ENCODE data around the gene GATA2. TPM values are rescaled to one million over a fixed set of nuclear protein-coding genes. Genes with fewer than 3 reads are reported as not detected.

The GATA2 gene
- total and polyA plus RNA-seq, 2 of the 13 experiments (the other 11 are each of a cell fraction or from before 2014, with no cell fraction given): 3.5 to 6.2 TPM

DNA sequence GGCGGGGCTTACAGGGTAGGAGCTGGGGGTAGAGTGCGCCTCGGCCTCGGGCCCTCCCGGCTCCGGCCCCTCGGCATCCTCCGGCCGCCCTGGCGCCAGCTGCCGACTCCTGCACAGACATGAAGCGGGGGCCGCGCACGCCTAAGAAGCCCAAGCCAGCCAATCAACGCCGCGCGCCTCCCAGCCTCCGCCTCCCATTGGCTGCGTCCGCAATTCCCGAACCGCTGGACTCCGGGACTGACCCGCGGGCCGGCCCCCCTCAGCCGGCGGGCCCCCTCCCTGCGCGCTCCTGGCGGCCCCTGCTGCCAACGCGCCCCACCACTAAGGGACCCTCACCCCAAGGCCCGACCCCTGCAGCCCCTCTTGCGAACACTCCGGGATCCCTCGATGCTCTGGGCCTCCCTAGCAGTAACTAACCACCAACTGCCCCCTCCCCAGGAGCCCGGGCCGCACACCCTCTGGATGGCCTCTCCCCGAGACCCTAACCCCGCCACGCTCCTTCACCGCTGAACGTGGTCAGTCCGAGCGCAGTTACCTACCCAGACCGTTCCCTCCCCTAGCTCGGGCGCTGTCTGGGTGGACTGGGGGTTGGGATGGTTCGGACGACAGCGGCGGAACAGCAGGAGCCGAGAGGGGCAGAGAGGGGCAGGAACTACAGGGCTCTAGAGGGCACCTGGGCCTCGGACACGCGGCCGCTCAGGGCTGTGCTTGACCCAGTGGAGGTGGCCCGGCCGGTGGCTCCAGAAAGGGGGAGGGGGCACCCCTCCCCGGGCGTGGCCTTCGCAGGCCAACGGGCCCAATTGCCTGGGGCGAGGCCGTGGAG is 5.0 kb downstream of the GATA2 start (continued):
- TF ChIP-seq ZNF224 (CRISPR knock-in tag; IDR thresholded peaks at IDR 0.05): peak; percentile 88; the same call in 1 of the 2 replicates
- 0 out of 2 replicates have a peak, but pooled peaks have one; percentile 48 for TF ChIP-seq IRX3 (CRISPR knock-in tag; IDR thresholded peaks at IDR 0.05; ENCODE audit: borderline replicate concordance, low read depth)
- TF ChIP-seq CENPT (CRISPR knock-in tag; IDR thresholded peaks at IDR 0.05; ENCODE audit: low read depth): no peak
- TF ChIP-seq, protein P1, sequence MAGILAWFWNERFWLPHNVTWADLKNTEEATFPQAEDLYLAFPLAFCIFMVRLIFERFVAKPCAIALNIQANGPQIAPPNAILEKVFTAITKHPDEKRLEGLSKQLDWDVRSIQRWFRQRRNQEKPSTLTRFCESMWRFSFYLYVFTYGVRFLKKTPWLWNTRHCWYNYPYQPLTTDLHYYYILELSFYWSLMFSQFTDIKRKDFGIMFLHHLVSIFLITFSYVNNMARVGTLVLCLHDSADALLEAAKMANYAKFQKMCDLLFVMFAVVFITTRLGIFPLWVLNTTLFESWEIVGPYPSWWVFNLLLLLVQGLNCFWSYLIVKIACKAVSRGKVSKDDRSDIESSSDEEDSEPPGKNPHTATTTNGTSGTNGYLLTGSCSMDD (CRISPR knock-in tag; IDR thresholded peaks at IDR 0.05): no peak
- TF ChIP-seq CENPX (CRISPR knock-in tag; IDR thresholded peaks at IDR 0.05): no peak
- TF ChIP-seq MAFF (IDR thresholded peaks at IDR 0.05; ENCODE audit: low read depth, low read length): no peak
- peak; percentile 56 for TF ChIP-seq ZNF563 (CRISPR knock-in tag; IDR thresholded peaks at IDR 0.05)
- TF ChIP-seq, protein P2, sequence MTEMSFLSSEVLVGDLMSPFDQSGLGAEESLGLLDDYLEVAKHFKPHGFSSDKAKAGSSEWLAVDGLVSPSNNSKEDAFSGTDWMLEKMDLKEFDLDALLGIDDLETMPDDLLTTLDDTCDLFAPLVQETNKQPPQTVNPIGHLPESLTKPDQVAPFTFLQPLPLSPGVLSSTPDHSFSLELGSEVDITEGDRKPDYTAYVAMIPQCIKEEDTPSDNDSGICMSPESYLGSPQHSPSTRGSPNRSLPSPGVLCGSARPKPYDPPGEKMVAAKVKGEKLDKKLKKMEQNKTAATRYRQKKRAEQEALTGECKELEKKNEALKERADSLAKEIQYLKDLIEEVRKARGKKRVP (CRISPR knock-in tag; IDR thresholded peaks at IDR 0.05): peak in 1 of 2 experiments; percentile 18; a peak in 1 of 4 replicates
- TF ChIP-seq NCOA1 (CRISPR knock-in tag; IDR thresholded peaks at IDR 0.05): no peak
- TF ChIP-seq ZNF570 (CRISPR knock-in tag; IDR thresholded peaks at IDR 0.05; ENCODE audit: borderline replicate concordance): 0 out of 2 replicates have a peak, but pooled peaks have one; percentile 31
- 0 out of 2 replicates have a peak, but pooled peaks have one; percentile 9 for TF ChIP-seq ZNF12 (CRISPR knock-in tag; IDR thresholded peaks at IDR 0.05)
- no peak; the same call in none of the 2 replicates for TF ChIP-seq ARID2 (CRISPR knock-in tag; IDR thresholded peaks at IDR 0.05; ENCODE audit: borderline replicate concordance)
- TF ChIP-seq PAF1 (CRISPR knock-in tag; IDR thresholded peaks at IDR 0.05): no peak
- no peak for TF ChIP-seq RFXANK (CRISPR knock-in tag; IDR thresholded peaks at IDR 0.05)
- no peak for TF ChIP-seq ZNF530 (CRISPR knock-in tag; IDR thresholded peaks at IDR 0.05; ENCODE audit: low read depth)
- peak; percentile 25; the same call in 1 of the 2 replicates for TF ChIP-seq KDM2A (CRISPR knock-in tag; IDR thresholded peaks at IDR 0.05; ENCODE audit: borderline replicate concordance, low read depth)
- TF ChIP-seq, protein P3, sequence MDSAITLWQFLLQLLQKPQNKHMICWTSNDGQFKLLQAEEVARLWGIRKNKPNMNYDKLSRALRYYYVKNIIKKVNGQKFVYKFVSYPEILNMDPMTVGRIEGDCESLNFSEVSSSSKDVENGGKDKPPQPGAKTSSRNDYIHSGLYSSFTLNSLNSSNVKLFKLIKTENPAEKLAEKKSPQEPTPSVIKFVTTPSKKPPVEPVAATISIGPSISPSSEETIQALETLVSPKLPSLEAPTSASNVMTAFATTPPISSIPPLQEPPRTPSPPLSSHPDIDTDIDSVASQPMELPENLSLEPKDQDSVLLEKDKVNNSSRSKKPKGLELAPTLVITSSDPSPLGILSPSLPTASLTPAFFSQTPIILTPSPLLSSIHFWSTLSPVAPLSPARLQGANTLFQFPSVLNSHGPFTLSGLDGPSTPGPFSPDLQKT (CRISPR knock-in tag; IDR thresholded peaks at IDR 0.05; ENCODE audit: borderline replicate concordance): no peak
- no peak for TF ChIP-seq ZNF180 (CRISPR knock-in tag; IDR thresholded peaks at IDR 0.05; ENCODE audit: borderline replicate concordance, low read depth)
- TF ChIP-seq MAFK (conservative IDR thresholded peaks at IDR 0.05 in 1 of 2, IDR thresholded peaks at IDR 0.05 in 1 of 2; ENCODE audit: low read length in 2 of 2): no peak
- TF ChIP-seq KLF12 (CRISPR knock-in tag; IDR thresholded peaks at IDR 0.05; ENCODE audit: borderline replicate concordance): no peak
